K562 (cell line): ENCODE measurements around the gene TRIM31. TPM values are rescaled to one million over a fixed set of nuclear protein-coding genes. Genes with fewer than 3 reads are reported as not detected.

ENCODE experiments used
- ATAC-seq: fragments of 200-7000 bp; cut with Tn5 transposase; 3 replicates; pipeline ENCODE4 v1.9.1; 2020; ENCODE audit warnings: moderate library complexity
- BruUV-seq: library from RNA; stranded (reverse); fragments of 400-500 nt; replicated peaks from 2 replicates; lab custom pipeline; 2021; lab: Mats Ljungman, UMichigan
- CTCF ChIA-PET: fragments of 300-600 bp; formaldehyde crosslinking; extraction: SDS; loops from one replicate; lab custom pipeline; 2021; ENCODE audit warnings: low intra/inter-chr PET ratio; lab: Yijun Ruan, JAX
- POLR2A ChIA-PET: fragments of 300-600, 350-650 bp; sonication (Branson Sonifier 250); formaldehyde crosslinking; extraction: SDS; loops from one replicate; lab custom pipeline; 2021; ENCODE audit warnings: antibody characterized with exemption, inconsistent platforms; lab: Yijun Ruan, JAX
- DNase-seq, 4 experiments: peaks; one replicate each; pipeline versions ENCODE4 v3.0.0 to v3.0.0-alpha.2; 2011 to 2018; ENCODE audit warnings: low spot score in 3 of 4, mixed read lengths in 3 of 4; ENCODE audit errors: extremely low read depth in 1 of 4
- FAIRE-seq: peaks from 2 replicates; lab custom pipeline; 2011; peaks lifted over from hg19 to GRCh38; lab: Jason Lieb, UNC
- H2AFZ ChIP-seq: 2 replicates; pipeline ENCODE4 v1.6.0; 2011; ENCODE audit warnings: low read depth, low read length, control low read depth, inconsistent platforms
- H3K27ac ChIP-seq: fragments of 200-600 bp; 3 replicates; pipeline ENCODE4 v1.8.0; 2011; ENCODE audit warnings: low read depth, mild to moderate bottlenecking, control low read depth, inconsistent platforms, low read length, moderate library complexity, mixed read lengths; ENCODE audit errors: extremely low read depth
- H3K27me3 ChIP-seq, 2 experiments: fragments of 300-600 bp in 1 of 2; 2 replicates in 1 of 2; 3 replicates in 1 of 2; pipeline versions ENCODE4 v1.6.0 to v1.8.0; 2011; ENCODE audit warnings: inconsistent platforms in 2 of 2, low read length in 2 of 2, mild to moderate bottlenecking in 1 of 2, mixed read lengths in 1 of 2, moderate library complexity in 1 of 2; ENCODE audit not compliant: control insufficient read depth in 2 of 2, insufficient read depth in 2 of 2
- H3K36me3 ChIP-seq: fragments of 300-600 bp; 3 replicates; pipeline ENCODE4 v1.8.0; 2011; ENCODE audit warnings: mild to moderate bottlenecking, low read length, inconsistent platforms; ENCODE audit not compliant: control insufficient read depth, insufficient read depth
- H3K4me1 ChIP-seq, 2 experiments: fragments of 200-600 bp in 1 of 2; replicated peaks in 1 of 2; 2 replicates in 1 of 2; 3 replicates in 1 of 2; pipeline versions ENCODE4 v1.5.1 to v1.8.0; 2011; ENCODE audit warnings: inconsistent platforms in 2 of 2, low read length in 2 of 2, mild to moderate bottlenecking in 1 of 2, mixed read lengths in 1 of 2, moderate library complexity in 1 of 2; ENCODE audit not compliant: control insufficient read depth in 2 of 2, insufficient read depth in 2 of 2
- H3K4me2 ChIP-seq: 2 replicates; pipeline ENCODE4 v1.6.1; 2011; ENCODE audit warnings: low read length, control low read depth, inconsistent platforms, mixed read lengths; ENCODE audit not compliant: insufficient read depth
- H3K4me3 ChIP-seq: fragments of 200-600 bp; sonication (generic), shearing (Covaris generic); 2 replicates; pipeline ENCODE4 v1.5.1; 2016; ENCODE audit warnings: control low read depth, inconsistent platforms
- H3K79me2 ChIP-seq: fragments of 200-600 bp; 3 replicates; pipeline ENCODE4 v1.8.0; 2011; ENCODE audit warnings: low read length, inconsistent platforms; ENCODE audit not compliant: control insufficient read depth, insufficient read depth
- H3K9ac ChIP-seq, 2 experiments: 2 replicates each; pipeline versions ENCODE4 v1.6.0 to v1.6.1; 2011; ENCODE audit warnings: low read depth in 2 of 2, low read length in 2 of 2, control low read depth in 1 of 2, inconsistent platforms in 1 of 2, mild to moderate bottlenecking in 1 of 2, mixed read lengths in 1 of 2; ENCODE audit not compliant: insufficient read depth in 1 of 2
- H3K9me1 ChIP-seq: one replicate; pipeline ENCODE4 v1.6.0; 2011; ENCODE audit warnings: inconsistent platforms, mild to moderate bottlenecking, low read length, moderate library complexity; ENCODE audit not compliant: control insufficient read depth, insufficient read depth
- H3K9me3 ChIP-seq: replicated peaks from 2 replicates; pipeline ENCODE4 v1.5.1; 2011; ENCODE audit warnings: low read depth, low read length, inconsistent platforms; ENCODE audit not compliant: control insufficient read depth, insufficient read depth
- H4K20me1 ChIP-seq: replicated peaks from 2 replicates; pipeline ENCODE4 v1.6.1; 2011; ENCODE audit warnings: low read length, inconsistent platforms, mixed read lengths; ENCODE audit not compliant: control insufficient read depth, insufficient read depth
- HES1 ChIP-seq: fragments of 450-650 bp; IDR thresholded peaks from 2 replicates; pipeline ENCODE4 v1.6.1; 2016; ENCODE audit warnings: low read depth, mild to moderate bottlenecking, moderate library complexity
- NFATC3 ChIP-seq: fragments of 450-650 bp; IDR thresholded peaks from 2 replicates; pipeline ENCODE4 v1.6.1; 2017; ENCODE audit warnings: mild to moderate bottlenecking
- RCOR1 ChIP-seq, 2 experiments: IDR thresholded peaks; 2 replicates each; pipeline ENCODE4 v1.6.1; 2012; ENCODE audit warnings: low read depth in 2 of 2, low read length in 2 of 2, borderline replicate concordance in 1 of 2, improper control_type of control experiment in 1 of 2
- SMARCB1 ChIP-seq: IDR thresholded peaks from 2 replicates; pipeline ENCODE4 v1.6.1; 2011; ENCODE audit warnings: improper control_type of control experiment, low read depth; ENCODE audit not compliant: insufficient read length
- WGBS: fragments of 100-300 bp; shearing (Covaris generic); methylation state at CpG from one replicate; pipeline ENCODE4 v1.1.6; 2016; ENCODE audit warnings: low coverage, mixed read lengths; ENCODE audit not compliant: insufficient coverage; ENCODE audit errors: missing lambda C conversion rate; 5-methylcytosine and 5-hydroxymethylcytosine counted together
- in situ Hi-C: fragments of 300-500 bp; cut with MboI; formaldehyde crosslinking; loops from 4 replicates; pipeline ENCODE4 v1.15.0; 2018; ENCODE audit warnings: inconsistent platforms, mixed read lengths
- intact Hi-C: fragments of 100-400 bp; cut with micrococcal nuclease; formaldehyde crosslinking; loops from 2 replicates; pipeline ENCODE4 v1.14.2; 2022
- polyA plus RNA-seq, 8 experiments: library from polyadenylated mRNA; depleted of rRNA in 4 of 8; stranded (reverse) in 5 of 8; unstranded in 3 of 8; fragments of >200 nt; fragmentation: Nextera tagmentation in 2 of 8; fragmentation: Illumina TruSeq in 1 of 8; extraction: Ambion mirVana in 2 of 8; extraction: Trizol in 1 of 8; gene quantifications; 2 replicates each; pipeline versions ENCODE4 v1.2.1 to v1.2.3, GENCODE V29; 2011 to 2014; ENCODE audit warnings: inconsistent platforms in 1 of 8, missing spikeins in 1 of 8
- total RNA-seq, 7 experiments: library from RNA; depleted of rRNA in 6 of 7; stranded (reverse); fragments of >200 nt in 6 of 7; fragmentation: Illumina TruSeq in 2 of 7; extraction: Trizol in 2 of 7; gene quantifications; 2 replicates each; pipeline versions ENCODE4 v1.2.1 to v1.2.3, GENCODE V29; 2011 to 2021; ENCODE audit warnings: low replicate concordance in 1 of 7

Gene TRIM31
- total and polyA plus RNA-seq, 9 of the 15 experiments (the other 6 are each of a cell fraction or from before 2014, with no cell fraction given) = not detected

- no peak overlapping the region for H3K4me2 ChIP-seq
- H2AFZ ChIP-seq = no peak overlapping the region
- DNase-seq (no peak), FAIRE-seq (no peak), ATAC-seq (no peak; the same call in 2 of the 3 replicates)
- no peaks in the 10 kb centered on the region for H3K9me1 ChIP-seq
- H3K9ac ChIP-seq = no peak overlapping the region
- H3K36me3 ChIP-seq = peaks cover 7% of the 10 kb centered on the region; the same call in 2 of the 3 replicates
- POLR2A ChIA-PET = interaction anchor here (1.0 to 1.4 kb wide), 2 partner anchors 13 to 540 kb away, joined by 3 to 5 read pairs; partner anchors contain the start of gene POLR1H
- H4K20me1 ChIP-seq = 0 out of 2 replicates have a peak, but pooled peaks cover 4% of the 10 kb centered on the region
- in situ Hi-C loops (no loop called here), intact Hi-C loops (no loop called here)
- H3K79me2 ChIP-seq = no peaks in the 10 kb centered on the region
- WGBS = 28% methylated on average over 36 of the region's 37 CpGs
- H3K4me3 ChIP-seq = no peak overlapping the region
- no peak for TF ChIP-seq HES1
- TF ChIP-seq NFATC3 = no peak
- no peak for TF ChIP-seq RCOR1 (IDR thresholded peaks at IDR 0.05; ENCODE audit: borderline replicate concordance in 1 of 2, low read depth in 2 of 2, low read length in 2 of 2)
- TF ChIP-seq SMARCB1 = no peak
- H3K9me3 ChIP-seq = no peaks in the 10 kb centered on the region
- peaks cover 25 to 44% of the 10 kb centered on the region in 2 experiments; a peak in 4 of 5 replicates for H3K27me3 ChIP-seq
- no peak overlapping the region for H3K27ac ChIP-seq
- H3K4me1 ChIP-seq = peaks cover 0 to 27% of the 10 kb centered on the region in 2 experiments; a peak in 2 of 5 replicates
- CTCF ChIA-PET = interaction anchor here (1.2 kb wide), 1 partner anchor 56 kb away, joined by 3 read pairs; no protein-coding TSS in a partner anchor
- no TSS peak for BruUV-seq
Measured at GRCh38 chr6:30074331-30075093, 38.4 kb downstream of the TRIM31 start.
